KG1 (cell line): Measurements from ENCODE around the gene FBXO27.
"Not testable (repeated sequence)": the region's sequence is repeated elsewhere in the genome, so short reads cannot be mapped to it uniquely, and the experiment has no call there.

Experiments used
- DNase-seq: peaks from one replicate; lab custom pipeline; 2025; lab: John Stamatoyannopoulos, UW

Gene FBXO27

GRCh38 chr19:39038098-39038497 is 5.7 kb upstream of the FBXO27 start:
- no peak for DNase-seq

GRCh38 chr19:39037194-39037593 is 4.8 kb upstream of the FBXO27 start:
- DNase-seq = no peak

- DNase-seq = no peak
Measured at GRCh38 chr19:39036581-39036980, 4.2 kb upstream of the FBXO27 start.

- DNase-seq = no peak
Measured at GRCh38 chr19:39031368-39032062, 834 bp downstream of the FBXO27 start.

GRCh38 chr19:39030854-39031367 is 1.4 kb downstream of the FBXO27 start:
- DNase-seq = no peak

- no peak for DNase-seq
Measured at GRCh38 chr19:39024875-39025641, 7.3 kb downstream of the FBXO27 start.

GRCh38 chr19:39021063-39021462 is 11.3 kb downstream of the FBXO27 start:
- DNase-seq = no peak

- DNase-seq = no peak
Measured at GRCh38 chr19:39017646-39018045, 14.7 kb downstream of the FBXO27 start.

GRCh38 chr19:39017026-39017425 is 15.3 kb downstream of the FBXO27 start:
- no peak for DNase-seq

GRCh38 chr19:39014037-39014436 is 18.3 kb downstream of the FBXO27 start:
- no peak for DNase-seq

- no peak for DNase-seq
Measured at GRCh38 chr19:39009001-39009400, 23.3 kb downstream of the FBXO27 start.

- DNase-seq = no peak
Measured at GRCh38 chr19:39008137-39008536, 24.2 kb downstream of the FBXO27 start.

GRCh38 chr19:39007096-39007495 is 25.3 kb downstream of the FBXO27 start:
- no peak for DNase-seq

- no peak for DNase-seq
Measured at GRCh38 chr19:39004403-39004802, 27.9 kb downstream of the FBXO27 start.

GRCh38 chr19:39003796-39004195 is 28.6 kb downstream of the FBXO27 start:
- DNase-seq = no peak

- no peak for DNase-seq
Measured at GRCh38 chr19:39003188-39003587, 29.2 kb downstream of the FBXO27 start.

- no peak for DNase-seq
Measured at GRCh38 chr19:39001041-39001440, 31.3 kb downstream of the FBXO27 start.

GRCh38 chr19:38997576-38997975 is 34.8 kb downstream of the FBXO27 start:
- DNase-seq = not testable (repeated sequence)

- DNase-seq = no peak
Measured at GRCh38 chr19:38993271-38993670, 39.1 kb downstream of the FBXO27 start.

- DNase-seq = no peak
Measured at GRCh38 chr19:38990949-38991697, 41.2 kb downstream of the FBXO27 start.

GRCh38 chr19:38989614-38990013 is 42.7 kb downstream of the FBXO27 start:
- not testable (repeated sequence) for DNase-seq

GRCh38 chr19:38989066-38989605 is 43.2 kb downstream of the FBXO27 start:
- DNase-seq = no peak
